Erythroblast (primary cell): Measurements from ENCODE around the gene DLGAP4.
"Not testable (repeated sequence)": the region's sequence is repeated elsewhere in the genome, so short reads cannot be mapped to it uniquely, and the experiment has no call there.

Source experiments
- DNase-seq, 2 experiments: peaks; one replicate each; lab custom pipeline; 2025; lab: John Stamatoyannopoulos, UW
- GATA1 ChIP-seq: IDR thresholded peaks from 2 replicates; pipeline ENCODE4 v1.6.1; 2011; ENCODE audit warnings: low read depth, mild to moderate bottlenecking, control low read depth, low read length, moderate library complexity
- POLR2A ChIP-seq: IDR thresholded peaks from 2 replicates; pipeline ENCODE4 v1.6.1; 2011; ENCODE audit warnings: mild to moderate bottlenecking, low read length

The DLGAP4 gene

GRCh38 chr20:36474563-36474962 lies 168.4 kb downstream of the DLGAP4 start:
- DNase-seq = no peak
- TF ChIP-seq GATA1 (no peak), POLR2A (no peak)

GRCh38 chr20:36475054-36475453 lies 168.9 kb downstream of the DLGAP4 start:
- not testable (repeated sequence) for DNase-seq

DNA sequence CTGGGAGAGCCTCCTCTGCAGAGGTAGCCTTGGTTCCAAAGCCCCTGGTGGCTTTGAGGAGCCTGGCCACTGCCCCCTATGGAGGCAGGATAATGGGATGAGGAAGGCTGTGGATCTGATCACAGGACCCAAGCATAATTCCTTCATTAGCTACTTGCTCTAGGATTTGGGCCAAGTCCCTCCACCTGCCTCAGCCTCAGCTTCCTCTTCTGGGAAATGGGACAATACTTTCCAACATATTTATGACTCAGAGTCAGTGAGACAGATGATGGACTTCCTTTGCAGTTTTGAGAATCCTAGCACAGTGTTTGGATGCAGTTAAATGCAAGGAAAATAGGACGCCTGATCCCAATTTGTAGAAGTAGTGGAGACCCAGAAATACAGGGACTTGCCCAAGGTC lies 171.3 kb downstream of the DLGAP4 start:
- no peak for DNase-seq
- TF ChIP-seq GATA1 (no peak), POLR2A (no peak)

DNA sequence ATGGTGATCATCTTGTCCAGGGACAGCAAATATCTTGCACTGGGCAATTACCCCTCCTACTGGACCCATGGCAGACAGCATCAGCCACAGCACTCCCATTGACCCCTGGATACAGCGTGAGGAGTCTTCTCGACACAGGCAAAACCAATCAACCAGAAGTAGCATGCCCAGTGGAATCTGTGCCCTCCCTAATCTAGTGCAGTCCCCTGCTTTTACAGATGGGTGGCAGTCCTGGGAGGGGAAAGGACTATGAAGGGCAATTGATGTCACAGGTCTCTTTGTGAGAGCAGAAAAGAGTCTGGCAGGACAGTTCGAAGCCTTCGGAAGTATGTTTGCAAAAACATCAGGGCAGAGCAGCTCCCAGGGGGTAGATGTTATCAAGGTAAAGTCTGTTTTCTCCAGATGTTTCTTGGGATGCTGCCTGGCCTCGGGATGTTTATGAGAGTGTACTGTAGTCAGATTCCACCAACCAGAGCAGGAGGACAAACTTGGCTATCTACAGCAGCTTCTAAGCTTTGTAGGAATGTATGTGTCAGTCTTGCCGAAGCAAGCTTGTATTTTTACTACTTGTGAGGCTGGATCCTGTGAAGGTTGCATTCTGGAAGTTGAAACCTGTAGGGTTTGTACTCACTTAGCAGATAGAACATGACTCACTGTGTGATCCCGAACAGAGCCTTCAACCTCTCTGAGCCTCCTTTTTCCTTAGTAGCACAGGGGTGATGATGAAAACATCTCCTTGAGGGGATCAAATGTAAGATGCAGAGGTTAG lies 172.2 kb downstream of the DLGAP4 start:
- TF ChIP-seq POLR2A = no peak
- DNase-seq = no peak

- TF ChIP-seq POLR2A (no peak), GATA1 (no peak)
- DNase-seq = no peak
These were observed 173.8 kb downstream of the DLGAP4 start for GRCh38 chr20:36479938-36480337.

DNA sequence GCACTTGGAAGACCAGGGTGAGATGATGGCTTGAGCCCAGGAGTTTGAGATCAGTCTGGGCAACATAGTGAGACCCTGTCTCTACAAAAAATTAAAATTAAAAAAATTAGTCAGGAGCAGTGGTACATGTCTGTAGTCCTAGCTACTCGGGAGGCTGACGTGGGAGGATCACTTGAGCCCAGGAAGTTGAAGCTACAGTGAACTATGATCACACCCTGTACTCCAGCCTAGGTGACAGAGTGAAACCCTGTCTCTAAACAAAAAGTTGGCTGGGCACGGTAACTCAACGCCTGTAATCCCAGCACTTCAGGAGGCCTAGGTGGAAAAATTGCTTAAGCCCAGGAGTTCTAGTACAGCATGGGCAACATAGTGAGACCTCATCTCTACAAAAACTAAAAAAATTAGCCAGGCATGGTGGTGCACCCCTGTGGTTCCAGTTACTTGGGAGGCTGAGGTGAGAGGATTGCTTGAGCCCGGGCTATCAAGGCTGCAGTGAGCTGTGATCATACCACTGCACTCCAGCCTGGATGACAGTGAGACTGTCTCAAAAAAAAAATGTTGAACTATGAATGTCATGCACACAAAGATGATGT lies 174.4 kb downstream of the DLGAP4 start:
- DNase-seq = no peak
- TF ChIP-seq POLR2A (no peak), GATA1 (no peak)

- TF ChIP-seq POLR2A (no peak), GATA1 (no peak)
- no peak for DNase-seq
These were observed 175.4 kb downstream of the DLGAP4 start for GRCh38 chr20:36481380-36482043.

DNA sequence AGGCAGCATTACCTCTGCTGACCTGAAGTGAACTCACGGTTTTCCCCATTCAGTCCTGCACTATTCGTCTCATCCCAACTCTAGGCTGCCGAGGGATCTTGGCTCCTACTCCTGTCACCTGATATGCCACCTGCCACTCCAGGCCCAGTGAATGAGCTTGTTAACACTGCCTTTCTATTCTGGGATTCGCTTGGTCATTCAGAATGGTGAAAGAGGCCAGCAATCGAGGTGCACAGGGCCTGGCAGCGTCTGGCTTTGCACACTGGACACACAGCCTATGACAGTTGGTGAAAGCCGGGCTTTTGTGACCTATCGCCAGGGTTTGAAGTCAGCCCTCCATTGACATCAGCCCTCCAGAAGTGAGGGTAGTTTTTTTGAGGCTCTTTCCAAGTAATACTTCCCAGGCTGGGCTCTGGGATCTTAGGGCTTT lies 175.9 kb downstream of the DLGAP4 start:
- DNase-seq = peak in 1 of 2 experiments; percentile 37

DNA sequence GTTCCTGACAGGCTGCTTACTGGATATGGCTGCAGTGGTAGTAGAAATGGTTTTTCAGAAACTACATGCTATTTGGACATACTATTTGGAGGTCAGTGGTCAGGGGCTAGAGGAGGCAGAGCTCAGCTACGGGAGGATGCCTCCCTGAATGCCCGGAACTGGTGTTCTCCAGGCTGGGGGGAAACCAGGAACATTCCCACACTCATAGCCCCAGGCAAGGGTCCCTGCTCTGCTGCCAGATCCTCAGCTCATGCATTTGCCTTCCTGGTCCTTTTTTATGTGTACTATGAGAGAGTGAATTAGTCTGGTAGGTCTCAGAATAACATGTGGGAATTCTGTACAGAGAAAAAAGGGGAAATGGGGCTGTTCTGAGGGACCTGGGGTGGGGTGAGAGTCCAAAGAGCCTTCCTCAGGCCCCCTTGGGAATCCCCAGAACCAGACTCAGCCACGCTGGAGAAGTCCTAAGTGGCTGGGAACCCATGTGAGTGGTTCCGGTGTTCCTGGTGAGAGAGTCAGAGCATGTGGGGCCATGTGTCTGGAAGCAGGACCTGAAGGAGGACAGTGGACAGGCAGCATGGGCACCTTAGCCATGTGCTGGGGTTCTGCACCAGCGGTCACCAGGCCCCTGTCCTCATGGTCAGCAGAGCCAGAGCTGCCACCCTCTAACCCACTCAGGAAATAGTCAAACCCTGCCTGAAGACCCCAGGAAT lies 177.2 kb downstream of the DLGAP4 start:
- TF ChIP-seq POLR2A = no peak
- no peak for TF ChIP-seq GATA1
- no peak for DNase-seq

More for the DNA sequence above, 175.9 kb downstream of the DLGAP4 start:
- TF ChIP-seq GATA1 (no peak), POLR2A (no peak)

DNA sequence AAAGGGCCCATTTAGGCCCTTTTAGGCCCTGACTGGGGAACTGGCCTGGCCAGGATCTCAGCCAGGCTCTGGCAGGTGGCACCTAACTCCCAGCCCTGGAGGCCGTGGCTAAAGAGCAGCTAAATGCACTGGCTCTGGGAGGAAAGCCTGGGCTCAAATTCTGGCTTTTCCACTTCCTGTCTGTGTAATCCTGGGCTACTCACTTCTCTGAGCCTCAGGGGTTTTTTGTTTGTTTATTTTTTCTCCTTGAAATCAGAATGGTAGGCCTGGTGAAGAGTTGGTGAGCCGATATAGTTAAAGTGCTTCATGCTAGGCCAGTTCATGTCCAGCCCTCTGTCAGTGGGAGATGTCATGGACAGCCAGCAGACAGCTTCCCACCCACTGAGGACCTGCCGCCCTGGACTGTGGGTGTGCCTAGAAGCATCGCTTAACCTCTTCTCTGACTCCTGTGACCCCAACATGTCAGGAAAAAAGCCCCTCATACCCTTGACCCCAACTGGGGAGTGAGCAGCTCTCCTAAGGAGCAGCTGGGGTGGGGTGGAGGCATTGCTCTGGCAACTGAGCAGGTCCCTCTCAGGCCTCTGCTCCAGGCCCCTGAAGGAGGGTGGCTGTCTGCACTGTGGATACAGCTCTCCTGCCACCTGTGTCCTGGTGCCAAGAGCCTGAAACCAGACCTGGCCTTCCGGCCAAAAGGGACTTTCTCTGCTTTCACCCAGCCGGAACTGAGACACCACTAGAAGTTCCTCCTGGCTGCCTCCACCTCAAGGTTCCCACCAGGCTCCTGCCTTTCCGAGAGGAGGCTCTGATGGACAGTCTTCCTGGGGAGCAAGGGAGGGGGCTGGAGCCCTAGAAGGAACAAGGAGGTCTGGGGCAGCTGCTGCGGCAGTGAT lies 178.0 kb downstream of the DLGAP4 start:
- DNase-seq = no peak
- no peak for TF ChIP-seq POLR2A
- TF ChIP-seq GATA1 = no peak

DNA sequence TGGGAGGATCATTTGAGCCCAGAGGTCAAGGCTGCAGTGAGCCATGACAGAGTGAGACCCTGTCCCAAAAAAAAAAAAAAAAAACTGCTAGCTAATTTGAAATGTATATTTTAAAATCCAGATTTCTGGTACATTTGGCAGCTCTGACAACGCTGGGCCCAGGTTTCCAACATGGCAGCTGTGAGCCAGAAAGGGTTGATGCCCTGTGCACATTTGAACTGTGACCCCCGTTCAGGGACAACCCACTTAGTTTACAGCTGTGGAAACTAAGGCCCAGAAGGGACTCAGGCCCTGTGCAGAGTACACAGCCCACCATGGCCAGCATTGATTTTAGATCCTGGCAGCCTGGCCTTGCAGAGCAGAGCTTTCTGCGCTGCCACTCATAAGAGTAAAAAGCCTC lies 179.1 kb downstream of the DLGAP4 start:
- TF ChIP-seq POLR2A (no peak), GATA1 (no peak)
- DNase-seq = no peak

DNA sequence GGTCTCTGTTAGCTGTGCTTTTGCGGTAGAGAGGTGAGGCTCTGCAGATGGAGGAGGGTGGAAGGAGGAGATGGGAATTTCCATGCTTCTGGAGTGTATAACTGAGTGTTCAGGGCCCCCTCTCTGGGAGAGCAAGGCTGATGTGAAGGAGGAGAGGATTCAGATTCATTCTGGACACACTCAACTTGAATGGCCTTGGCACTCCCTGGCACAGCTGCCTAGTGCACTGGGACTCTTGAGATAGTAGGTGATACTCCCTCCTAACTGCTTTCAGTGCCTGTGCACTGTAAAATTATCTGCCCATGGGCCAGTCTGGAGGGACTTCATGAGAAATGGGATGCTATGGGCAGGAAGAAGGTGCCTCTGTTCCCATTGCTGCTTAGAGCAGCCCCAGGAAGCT lies 180.9 kb downstream of the DLGAP4 start:
- no peak for DNase-seq
- TF ChIP-seq GATA1 = no peak
- TF ChIP-seq POLR2A = no peak

DNA sequence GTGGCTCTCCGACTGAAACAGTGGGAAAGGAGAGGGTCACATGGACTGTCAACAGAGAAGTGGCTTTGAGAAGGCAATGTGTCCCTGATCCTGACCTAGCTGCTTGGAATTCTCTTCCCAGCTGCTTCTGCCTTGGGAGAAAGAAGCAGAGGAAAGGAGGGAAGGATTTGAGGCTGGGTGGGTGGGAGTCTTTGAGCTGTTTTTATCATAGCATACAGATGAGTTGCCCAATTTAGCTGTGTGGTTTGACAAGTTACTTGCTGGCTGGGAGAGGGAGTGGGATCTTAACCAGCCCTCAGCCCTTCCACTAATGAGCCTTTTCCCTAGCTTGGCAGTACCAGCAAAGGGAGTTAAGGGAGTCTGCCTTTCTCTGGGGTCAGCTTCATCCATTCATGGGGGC lies 184.1 kb downstream of the DLGAP4 start:
- no peak for TF ChIP-seq POLR2A
- TF ChIP-seq GATA1 = no peak
- no peak for DNase-seq
